IMR-90 (cell line): ENCODE results near the gene CDR2L. TPM values are rescaled to one million over a fixed set of nuclear protein-coding genes. Genes with fewer than 3 reads are reported as not detected.

ENCODE experiments used
- ATAC-seq: fragments of 200-7000 bp; cut with Tn5 transposase; 2 replicates; pipeline ENCODE4 v1.9.1; 2020; ENCODE audit warnings: low read depth, mild to moderate bottlenecking, moderate library complexity
- BruUV-seq: library from RNA; stranded (reverse); fragments of 400-500 nt; replicated peaks from 2 replicates; lab custom pipeline; 2021; lab: Mats Ljungman, UMichigan
- CTCF ChIA-PET: fragments of 300-600 bp; formaldehyde crosslinking; extraction: SDS; loops from one replicate; lab custom pipeline; 2021; ENCODE audit warnings: antibody characterized with exemption; lab: Yijun Ruan, JAX
- POLR2A ChIA-PET: fragments of 300-600 bp; sonication (Branson Sonifier 250); formaldehyde crosslinking; loops from one replicate; lab custom pipeline; 2022; ENCODE audit warnings: antibody characterized with exemption; ENCODE audit not compliant: unreplicated experiment; lab: Charles Lee
- DNase-seq: peaks from one replicate; pipeline ENCODE4 v3.0.0; 2013
- H2AFZ ChIP-seq: replicated peaks from 2 replicates; pipeline ENCODE3; 2013; ENCODE audit warnings: low read length, mild to moderate bottlenecking; ENCODE audit not compliant: poor library complexity
- H2AK5ac ChIP-seq: 2 replicates; pipeline ENCODE4 v1.6.1; 2013; ENCODE audit warnings: low read depth, low read length, inconsistent platforms
- H2AK9ac ChIP-seq: replicated peaks from 2 replicates; pipeline ENCODE3; 2013; ENCODE audit warnings: mild to moderate bottlenecking, low read depth, low read length, moderate library complexity; ENCODE audit not compliant: poor library complexity
- H2BK120ac ChIP-seq: 2 replicates; pipeline ENCODE4 v1.6.1; 2013; ENCODE audit warnings: low read depth, low read length, inconsistent platforms
- H2BK15ac ChIP-seq: 3 replicates; pipeline ENCODE4 v1.6.1; 2013; ENCODE audit warnings: low read depth, low read length, inconsistent platforms
- H2BK20ac ChIP-seq: 2 replicates; pipeline ENCODE4 v1.6.1; 2013; ENCODE audit warnings: low read depth, mild to moderate bottlenecking, inconsistent platforms, low read length, moderate library complexity
- H2BK5ac ChIP-seq: 2 replicates; pipeline ENCODE4 v1.6.1; 2013; ENCODE audit warnings: mild to moderate bottlenecking, low read depth, low read length, inconsistent platforms; ENCODE audit not compliant: poor library complexity, severe bottlenecking
- H3K14ac ChIP-seq: replicated peaks from 2 replicates; pipeline ENCODE4 v1.6.1; 2013; ENCODE audit warnings: low read depth, low read length, inconsistent platforms
- H3K18ac ChIP-seq: 2 replicates; pipeline ENCODE4 v1.6.1; 2013; ENCODE audit warnings: low read depth, low read length, control low read depth
- H3K23ac ChIP-seq: 2 replicates; pipeline ENCODE4 v1.6.1; 2013; ENCODE audit warnings: low read depth, low read length, inconsistent platforms
- H3K27ac ChIP-seq: 2 replicates; pipeline ENCODE4 v1.5.1; 2013; ENCODE audit warnings: mild to moderate bottlenecking, control low read depth, low read length; ENCODE audit not compliant: insufficient read depth
- H3K27me3 ChIP-seq: 2 replicates; pipeline ENCODE4 v1.6.1; 2013; ENCODE audit warnings: low read length; ENCODE audit not compliant: control insufficient read depth, insufficient read depth
- H3K36me3 ChIP-seq: 2 replicates; pipeline ENCODE4 v1.6.1; 2013; ENCODE audit warnings: low read length, mixed read lengths; ENCODE audit not compliant: control insufficient read depth, insufficient read depth
- H3K4ac ChIP-seq: 2 replicates; pipeline ENCODE4 v1.6.1; 2013; ENCODE audit warnings: low read depth, low read length, inconsistent platforms
- H3K4me1 ChIP-seq: 2 replicates; pipeline ENCODE4 v1.6.1; 2013; ENCODE audit warnings: low read length, mixed read lengths; ENCODE audit not compliant: control insufficient read depth, insufficient read depth
- H3K4me2 ChIP-seq: 2 replicates; pipeline ENCODE4 v1.6.1; 2013; ENCODE audit warnings: low read depth, mild to moderate bottlenecking, control low read depth, low read length, moderate library complexity
- H3K4me3 ChIP-seq: 2 replicates; pipeline ENCODE4 v1.5.1; 2013; ENCODE audit warnings: low read depth, mild to moderate bottlenecking, control low read depth, low read length, moderate library complexity; ENCODE audit not compliant: insufficient read depth
- H3K56ac ChIP-seq: 2 replicates; pipeline ENCODE4 v1.6.1; 2013; ENCODE audit warnings: low read length, inconsistent platforms; ENCODE audit not compliant: insufficient read depth; ENCODE audit errors: extremely low read depth
- H3K79me1 ChIP-seq, 2 experiments: 2 replicates each; pipeline ENCODE4 v1.6.1; 2013; ENCODE audit warnings: low read length in 2 of 2, inconsistent platforms in 1 of 2, low read depth in 1 of 2
- H3K9ac ChIP-seq: 2 replicates; pipeline ENCODE4 v1.6.1; 2013; ENCODE audit warnings: low read depth, low read length, control low read depth
- H3K9me1 ChIP-seq: 2 replicates; pipeline ENCODE4 v1.6.1; 2013; ENCODE audit warnings: low read length, inconsistent platforms; ENCODE audit not compliant: insufficient read depth
- H3K9me3 ChIP-seq: 2 replicates; pipeline ENCODE4 v1.6.1; 2013; ENCODE audit warnings: low read length; ENCODE audit not compliant: control insufficient read depth, insufficient read depth
- H4K20me1 ChIP-seq: 2 replicates; pipeline ENCODE4 v1.6.1; 2013; ENCODE audit warnings: low read length, inconsistent platforms; ENCODE audit not compliant: insufficient read depth
- H4K5ac ChIP-seq: 2 replicates; pipeline ENCODE4 v1.6.1; 2013; ENCODE audit warnings: mild to moderate bottlenecking, low read depth, low read length, control low read depth
- H4K8ac ChIP-seq, 2 experiments: 2 replicates each; pipeline ENCODE4 v1.6.1; 2013; ENCODE audit warnings: low read depth in 2 of 2, low read length in 2 of 2, control low read depth in 1 of 2, inconsistent platforms in 1 of 2
- H4K91ac ChIP-seq: 2 replicates; pipeline ENCODE4 v1.6.1; 2013; ENCODE audit warnings: low read depth, low read length, inconsistent platforms; ENCODE audit not compliant: insufficient read depth
- BHLHE40 ChIP-seq: fragments of 150-350 bp; IDR thresholded peaks from 2 replicates; pipeline ENCODE4 v1.6.1; 2016; ENCODE audit warnings: mild to moderate bottlenecking, low read depth, low read length
- CEBPB ChIP-seq: IDR thresholded peaks from 2 replicates; pipeline ENCODE4 v1.6.1; 2012; ENCODE audit warnings: low read depth, low read length, improper control_type of control experiment
- CHD1 ChIP-seq: IDR thresholded peaks from 2 replicates; pipeline ENCODE4 v1.6.1; 2012; ENCODE audit warnings: low read depth, low read length, improper control_type of control experiment
- FOS ChIP-seq: fragments of 150-350 bp; IDR thresholded peaks from 2 replicates; pipeline ENCODE4 v1.6.1; 2016; ENCODE audit warnings: low read depth, low read length
- MAFK ChIP-seq: IDR thresholded peaks from 2 replicates; pipeline ENCODE4 v1.6.1; 2012; ENCODE audit warnings: low read depth, low read length, improper control_type of control experiment
- MAZ ChIP-seq: IDR thresholded peaks from 2 replicates; pipeline ENCODE4 v1.6.1; 2012; ENCODE audit warnings: low read depth, mild to moderate bottlenecking, low read length, improper control_type of control experiment, moderate library complexity, borderline replicate concordance
- MXI1 ChIP-seq: IDR thresholded peaks from 2 replicates; pipeline ENCODE4 v1.6.1; 2012; ENCODE audit warnings: low read depth, mild to moderate bottlenecking, low read length, moderate library complexity, borderline replicate concordance
- NFE2L2 ChIP-seq: fragments of 150-350 bp; IDR thresholded peaks from 2 replicates; pipeline ENCODE4 v1.6.1; 2016; ENCODE audit warnings: low read depth, mild to moderate bottlenecking, low read length
- POLR2A ChIP-seq: IDR thresholded peaks from 2 replicates; pipeline ENCODE4 v1.6.1; 2012; ENCODE audit warnings: mild to moderate bottlenecking, low read depth, low read length
- RAD21 ChIP-seq: IDR thresholded peaks from 2 replicates; pipeline ENCODE4 v1.6.1; 2012; ENCODE audit warnings: low read length, improper control_type of control experiment
- RCOR1 ChIP-seq: IDR thresholded peaks from 2 replicates; pipeline ENCODE4 v1.6.1; 2012; ENCODE audit warnings: mild to moderate bottlenecking, low read length, improper control_type of control experiment; ENCODE audit not compliant: insufficient replicate concordance
- RFX5 ChIP-seq: IDR thresholded peaks from 2 replicates; pipeline ENCODE4 v1.8.0; 2012; ENCODE audit warnings: low read depth, mild to moderate bottlenecking, low read length, moderate library complexity
- SMC3 ChIP-seq: fragments of 150-350 bp; IDR thresholded peaks from 2 replicates; pipeline ENCODE4 v1.6.1; 2016; ENCODE audit warnings: low read depth, mild to moderate bottlenecking, antibody characterized with exemption, low read length, moderate library complexity
- WGBS, 2 experiments: methylation state at CpG; one replicate each; pipeline versions ENCODE4 v1.1.5 to v1.1.7; 2013; ENCODE audit warnings: missing lambda C conversion rate in 2 of 2; ENCODE audit not compliant: insufficient read length in 1 of 2; ENCODE audit errors: extremely low coverage in 2 of 2; 5-methylcytosine and 5-hydroxymethylcytosine counted together
- dilution Hi-C: fragments of 300-500 bp; cut with HindIII; formaldehyde crosslinking; loops from one replicate; pipeline ENCODE4 v1.14.3; 2018; ENCODE audit warnings: low sequenced_read_pairs; ENCODE audit not compliant: unreplicated experiment
- in situ Hi-C: fragments of 300-500 bp; cut with MboI; formaldehyde crosslinking; loops from 3 replicates; pipeline ENCODE4 v1.14.3; 2019; ENCODE audit warnings: low sequenced_read_pairs, inconsistent platforms, mixed read lengths
- intact Hi-C: fragments of 100-400 bp; cut with micrococcal nuclease; formaldehyde crosslinking; loops from 2 replicates; pipeline ENCODE4 v1.10.0; 2022
- polyA plus RNA-seq, 3 experiments: library from polyadenylated mRNA; depleted of rRNA; stranded (reverse); fragments of >200 nt; gene quantifications; 2 replicates each; pipeline ENCODE4 v1.2.3, GENCODE V29; 2012; ENCODE audit warnings: low replicate concordance in 1 of 3
- total RNA-seq: library from RNA; depleted of rRNA; stranded (reverse); fragments of >200 nt; gene quantifications from 2 replicates; pipeline ENCODE4 v1.2.3, GENCODE V29; 2012
- TF ChIP-seq, protein P1 (sequence below): conservative IDR thresholded peaks from 2 replicates; pipeline ENCODE4 v1.5.1; 2012; ENCODE audit warnings: mild to moderate bottlenecking, low read depth, low read length, improper control_type of control experiment
- TF ChIP-seq, protein P2 (sequence below): fragments of 150-350 bp; IDR thresholded peaks from 2 replicates; pipeline ENCODE4 v1.6.1; 2017; ENCODE audit warnings: mild to moderate bottlenecking, antibody characterized with exemption, low read length, low read depth

The CDR2L gene
- total and polyA plus RNA-seq, 2 of the 4 experiments (the other 2 are of a cell fraction), result 5.7 to 18.9 TPM

DNA sequence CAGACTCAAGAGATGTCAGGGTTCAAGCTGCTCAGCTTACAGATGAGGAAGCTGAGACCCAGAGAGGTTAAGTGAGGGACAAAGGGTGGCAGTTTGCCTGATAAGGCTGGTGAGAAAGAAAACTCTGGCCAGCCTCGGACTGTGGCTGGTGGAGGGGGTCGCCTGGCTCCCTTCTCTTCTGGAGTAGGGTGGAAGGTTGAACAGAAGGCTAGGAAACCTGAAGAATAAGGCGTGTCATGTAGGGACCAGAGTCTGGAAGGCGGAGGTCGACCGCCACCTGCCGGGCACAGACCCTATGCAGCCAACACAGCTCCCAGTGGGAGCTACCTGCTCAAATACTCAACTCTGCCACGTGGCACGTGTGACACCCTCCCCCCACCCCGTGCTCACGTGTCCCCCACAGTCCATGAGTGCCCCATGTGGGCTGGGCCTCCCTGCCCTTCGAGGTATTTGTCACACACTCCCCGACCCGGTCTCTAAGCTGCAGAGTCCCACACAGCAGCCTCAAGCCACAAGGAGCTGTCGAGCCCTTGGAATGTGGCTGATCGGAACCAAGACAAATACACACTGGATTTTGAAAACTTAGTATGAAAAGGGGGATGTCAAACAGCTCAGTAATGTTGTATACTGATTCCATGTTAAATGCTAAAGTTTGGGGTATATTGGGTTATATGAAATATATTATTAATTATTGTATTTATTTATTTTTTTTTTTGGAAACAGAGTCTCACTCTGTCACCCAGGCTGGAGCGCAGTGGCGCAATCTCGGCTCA is 26.7 kb upstream of the CDR2L start:
- Histone ChIP-seq H4K20me1 (no peaks in the 10 kb centered on the region), H3K4me1 (0 out of 2 replicates have a peak, but pooled peaks cover 1% of the 10 kb centered on the region), H3K14ac (no peak overlapping the region), H4K5ac (no peak overlapping the region), H2AFZ (peak overlapping the region; percentile 83), H3K4ac (no peak overlapping the region), H3K79me1 (no peaks in the 10 kb centered on the region), H3K9ac (no peak overlapping the region), H4K91ac (no peak overlapping the region), H4K8ac (no peak overlapping the region), H3K9me1 (no peaks in the 10 kb centered on the region), H3K4me3 (no peak overlapping the region), H3K18ac (no peak overlapping the region), H3K23ac (no peak overlapping the region; the same call in 1 of the 2 replicates), H3K36me3 (no peaks in the 10 kb centered on the region), H2AK5ac (no peak overlapping the region), H3K27me3 (peaks cover 12% of the 10 kb centered on the region), H2BK15ac (no peak overlapping the region), H2BK20ac (no peak overlapping the region), H3K27ac (no peak overlapping the region), H2BK5ac (no peak overlapping the region), H2AK9ac (peak overlapping the region; percentile 90), H3K56ac (no peak overlapping the region), H2BK120ac (no peak overlapping the region), H3K4me2 (no peak overlapping the region), H3K9me3 (no peaks in the 10 kb centered on the region)
- BruUV-seq, result no TSS peak
- dilution Hi-C loops, result no loop called here
- DNase-seq (peak; percentile 30), ATAC-seq (peak; percentile 21; the same call in 1 of the 2 replicates)
- in situ Hi-C loops, result loop anchor here (10.0 kb wide), 1 partner anchor 244 kb away; the partner anchor contains the start of gene NUP85
- 45% methylated on average over 5 of the region's 19 CpGs; no CpG with 5 or more reads in 1 of the 2 experiments for WGBS, 2 experiments
- CTCF ChIA-PET, result interaction anchor here (0.6 to 2.4 kb wide), 12 partner anchors 9 to 241 kb away, joined by 3 to 9 read pairs (median 4); partner anchors contain the start of genes CDR2L, FDXR and MRPL58
- intact Hi-C loops, result loop anchor here (1.0 to 5.0 kb wide), 4 partner anchors 52 to 241 kb away; partner anchors contain the start of genes ATP5PD, KCTD2 and MRPL58
- POLR2A ChIA-PET, result no interaction called here
- TF ChIP-seq, protein P1, sequence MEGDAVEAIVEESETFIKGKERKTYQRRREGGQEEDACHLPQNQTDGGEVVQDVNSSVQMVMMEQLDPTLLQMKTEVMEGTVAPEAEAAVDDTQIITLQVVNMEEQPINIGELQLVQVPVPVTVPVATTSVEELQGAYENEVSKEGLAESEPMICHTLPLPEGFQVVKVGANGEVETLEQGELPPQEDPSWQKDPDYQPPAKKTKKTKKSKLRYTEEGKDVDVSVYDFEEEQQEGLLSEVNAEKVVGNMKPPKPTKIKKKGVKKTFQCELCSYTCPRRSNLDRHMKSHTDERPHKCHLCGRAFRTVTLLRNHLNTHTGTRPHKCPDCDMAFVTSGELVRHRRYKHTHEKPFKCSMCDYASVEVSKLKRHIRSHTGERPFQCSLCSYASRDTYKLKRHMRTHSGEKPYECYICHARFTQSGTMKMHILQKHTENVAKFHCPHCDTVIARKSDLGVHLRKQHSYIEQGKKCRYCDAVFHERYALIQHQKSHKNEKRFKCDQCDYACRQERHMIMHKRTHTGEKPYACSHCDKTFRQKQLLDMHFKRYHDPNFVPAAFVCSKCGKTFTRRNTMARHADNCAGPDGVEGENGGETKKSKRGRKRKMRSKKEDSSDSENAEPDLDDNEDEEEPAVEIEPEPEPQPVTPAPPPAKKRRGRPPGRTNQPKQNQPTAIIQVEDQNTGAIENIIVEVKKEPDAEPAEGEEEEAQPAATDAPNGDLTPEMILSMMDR, result peak; percentile 47
- no peak for TF ChIP-seq FOS
- no peak for TF ChIP-seq MAZ
- peak; percentile 92 for TF ChIP-seq BHLHE40
- no peak for TF ChIP-seq RCOR1
- TF ChIP-seq RAD21, result peak; percentile 37; the same call in 1 of the 2 replicates
- no peak for TF ChIP-seq MXI1
- TF ChIP-seq, protein P2, sequence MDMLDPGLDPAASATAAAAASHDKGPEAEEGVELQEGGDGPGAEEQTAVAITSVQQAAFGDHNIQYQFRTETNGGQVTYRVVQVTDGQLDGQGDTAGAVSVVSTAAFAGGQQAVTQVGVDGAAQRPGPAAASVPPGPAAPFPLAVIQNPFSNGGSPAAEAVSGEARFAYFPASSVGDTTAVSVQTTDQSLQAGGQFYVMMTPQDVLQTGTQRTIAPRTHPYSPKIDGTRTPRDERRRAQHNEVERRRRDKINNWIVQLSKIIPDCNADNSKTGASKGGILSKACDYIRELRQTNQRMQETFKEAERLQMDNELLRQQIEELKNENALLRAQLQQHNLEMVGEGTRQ, result peak; percentile 76; the same call in 1 of the 2 replicates
- no peak for TF ChIP-seq CEBPB
- peak; percentile 28 for TF ChIP-seq SMC3
- no peak for TF ChIP-seq MAFK
- no peak for TF ChIP-seq POLR2A
- no peak for TF ChIP-seq RFX5
- TF ChIP-seq CHD1, result no peak
- TF ChIP-seq NFE2L2, result no peak
